Suprapubic skin (tissue), 4 donors: ENCODE results near the gene WDR74. TPM values are rescaled to one million over a fixed set of nuclear protein-coding genes. Genes with fewer than 3 reads are reported as not detected.

Source experiments
- DNase-seq, 2 donors: peaks; one replicate each; pipeline ENCODE4 v3.0.0-alpha.2; 2019; ENCODE audit warnings: low spot score in 2 of 2
- H3K27ac ChIP-seq: fragments of 200-600 bp; sonication (generic); one replicate; pipeline ENCODE4 v1.5.1; 2019
- H3K27me3 ChIP-seq: fragments of 200-600 bp; sonication (generic); one replicate; pipeline ENCODE4 v1.5.1; 2019
- H3K36me3 ChIP-seq: fragments of 200-600 bp; sonication (generic); one replicate; pipeline ENCODE4 v1.5.1; 2019
- H3K4me1 ChIP-seq: fragments of 200-600 bp; sonication (generic); one replicate; pipeline ENCODE4 v1.5.1; 2019
- H3K4me3 ChIP-seq: fragments of 200-600 bp; sonication (generic); one replicate; pipeline ENCODE4 v1.5.1; 2019; ENCODE audit warnings: mild to moderate bottlenecking
- H3K9me3 ChIP-seq: fragments of 200-600 bp; sonication (generic); one replicate; pipeline ENCODE4 v1.5.1; 2019
- CTCF ChIP-seq, 2 donors: fragments of 200-600 bp in 1 of 2; fragments of 450-650 bp in 1 of 2; sonication (generic) in 1 of 2; IDR thresholded peaks; one replicate each; pipeline ENCODE4 v1.5.1; 2016 to 2019; ENCODE audit warnings: antibody characterized with exemption in 2 of 2, mild to moderate bottlenecking in 1 of 2, moderate library complexity in 1 of 2
- EP300 ChIP-seq: sonication (generic); formaldehyde crosslinking; IDR thresholded peaks from one replicate; pipeline ENCODE4 v1.6.1; 2017; ENCODE audit warnings: antibody characterized with exemption
- POLR2A ChIP-seq, 2 donors: fragments of 450-650 bp; IDR thresholded peaks; one replicate each; pipeline ENCODE4 v1.6.1; 2017; ENCODE audit warnings: antibody characterized with exemption in 2 of 2, mild to moderate bottlenecking in 2 of 2, moderate library complexity in 2 of 2
- POLR2AphosphoS5 ChIP-seq, 3 donors: sonication (generic); formaldehyde crosslinking; IDR thresholded peaks; one replicate each; pipeline ENCODE4 v1.6.1; 2017; ENCODE audit warnings: antibody characterized with exemption in 3 of 3
- WGBS: methylation state at CpG from one replicate; pipeline ENCODE4 v1.1.5; 2018; 5-methylcytosine and 5-hydroxymethylcytosine counted together
- total RNA-seq, 4 donors: library from RNA; depleted of rRNA; stranded (reverse); fragments of >200 nt; gene quantifications; one replicate each; pipeline ENCODE4 v1.1.0, GENCODE V29; 2016

WDR74 gene
- total RNA-seq, 4 donors from 2014 or later, result 63.3 to 79.8 (median 70.3) TPM

DNA sequence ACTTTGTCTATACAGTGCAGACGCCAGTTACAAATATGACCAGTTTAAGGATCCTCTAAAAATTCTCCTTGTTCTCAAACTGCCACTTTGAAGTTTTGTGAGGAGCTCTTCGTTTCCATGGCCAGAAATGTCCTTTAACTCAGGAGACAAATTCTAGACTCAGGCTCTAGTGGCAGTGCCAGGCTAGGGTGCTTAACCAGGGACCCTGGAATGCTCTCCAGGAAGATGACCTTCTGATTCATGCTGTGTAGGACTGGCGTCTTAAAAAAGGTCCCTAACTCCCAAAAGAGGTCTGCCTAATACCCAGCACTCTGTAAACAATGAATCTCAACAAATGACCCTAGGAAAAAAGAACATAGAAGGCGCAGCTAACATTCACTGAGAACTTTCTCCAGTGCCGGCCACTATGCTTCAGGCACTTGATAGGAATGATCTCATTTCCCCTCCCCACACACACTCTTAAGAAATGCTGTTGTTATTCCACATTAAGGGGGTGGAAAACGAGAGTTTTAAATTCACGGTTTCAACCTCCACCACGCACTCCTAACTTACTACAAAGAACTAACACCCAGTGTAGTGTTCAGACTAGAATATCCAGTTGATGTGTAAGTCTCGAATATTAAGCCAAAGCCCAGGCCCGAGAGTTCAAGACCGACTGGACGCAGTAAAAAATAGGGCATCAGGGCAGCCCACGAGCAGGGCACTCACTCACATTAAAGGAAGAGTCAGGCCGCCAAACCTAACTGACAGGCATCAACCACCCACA is 34.9 kb downstream of the WDR74 start:
- Histone ChIP-seq H3K4me3 (peak overlapping the region; percentile 90), H3K27ac (peak overlapping the region; percentile 91), H3K4me1 (peaks cover 32% of the 10 kb centered on the region), H3K36me3 (peaks cover 39% of the 10 kb centered on the region), H3K27me3 (no peaks in the 10 kb centered on the region), H3K9me3 (no peaks in the 10 kb centered on the region)
- no peak for TF ChIP-seq EP300
- TF ChIP-seq POLR2A (IDR thresholded peaks at IDR 0.05), result no peak
- TF ChIP-seq POLR2AphosphoS5 (IDR thresholded peaks at IDR 0.05), result no peak
- no peak for TF ChIP-seq CTCF (IDR thresholded peaks at IDR 0.05)
- DNase-seq, result no peak
- 3% methylated on average over 14 of the region's 14 CpGs for WGBS

- TF ChIP-seq EP300 (no peak), POLR2AphosphoS5 (IDR thresholded peaks at IDR 0.05) (no peak), CTCF (IDR thresholded peaks at IDR 0.05) (no peak), POLR2A (IDR thresholded peaks at IDR 0.05) (no peak)
- Histone ChIP-seq H3K27me3 (no peaks in the 10 kb centered on the region), H3K9me3 (no peaks in the 10 kb centered on the region), H3K4me3 (no peak overlapping the region), H3K36me3 (peaks cover 74% of the 10 kb centered on the region), H3K27ac (no peak overlapping the region), H3K4me1 (peaks cover 20% of the 10 kb centered on the region)
- DNase-seq, result no peak
- WGBS, result 86% methylated on average over 4 of the region's 4 CpGs
Observed at GRCh38 chr11:62801071-62801470, 38.3 kb downstream of the WDR74 start.

GRCh38 chr11:62799486-62799885 is 39.9 kb downstream of the WDR74 start:
- no peak overlapping the region for H3K27ac ChIP-seq
- H3K4me3 ChIP-seq, result no peak overlapping the region
- 95% methylated on average over 4 of the region's 10 CpGs for WGBS
- DNase-seq, result no peak
- H3K27me3 ChIP-seq, result no peaks in the 10 kb centered on the region
- peaks cover 15% of the 10 kb centered on the region for H3K4me1 ChIP-seq
- peaks cover 90% of the 10 kb centered on the region for H3K36me3 ChIP-seq
- TF ChIP-seq POLR2A (IDR thresholded peaks at IDR 0.05), result no peak
- TF ChIP-seq CTCF (IDR thresholded peaks at IDR 0.05), result no peak
- TF ChIP-seq EP300, result no peak
- no peak for TF ChIP-seq POLR2AphosphoS5 (IDR thresholded peaks at IDR 0.05)
- H3K9me3 ChIP-seq, result no peaks in the 10 kb centered on the region

GRCh38 chr11:62796281-62796680 is 43.1 kb downstream of the WDR74 start:
- 86% methylated on average over 7 of the region's 7 CpGs for WGBS
- Histone ChIP-seq H3K4me3 (no peak overlapping the region), H3K4me1 (peaks cover 15% of the 10 kb centered on the region), H3K9me3 (no peaks in the 10 kb centered on the region), H3K27me3 (no peaks in the 10 kb centered on the region), H3K36me3 (peaks cover 88% of the 10 kb centered on the region), H3K27ac (no peak overlapping the region)
- DNase-seq, result no peak
- TF ChIP-seq EP300 (no peak), POLR2AphosphoS5 (IDR thresholded peaks at IDR 0.05) (no peak), POLR2A (IDR thresholded peaks at IDR 0.05) (no peak)

- Histone ChIP-seq H3K4me3 (no peak overlapping the region), H3K27ac (no peak overlapping the region), H3K36me3 (peaks cover 75% of the 10 kb centered on the region), H3K27me3 (no peaks in the 10 kb centered on the region), H3K9me3 (no peaks in the 10 kb centered on the region), H3K4me1 (peaks cover 33% of the 10 kb centered on the region)
- TF ChIP-seq CTCF (IDR thresholded peaks at IDR 0.05), result no peak
- TF ChIP-seq POLR2AphosphoS5 (IDR thresholded peaks at IDR 0.05), result no peak
- no peak for TF ChIP-seq EP300
- no peak for TF ChIP-seq POLR2A (IDR thresholded peaks at IDR 0.05)
- no peak for DNase-seq
- 79% methylated on average over 8 of the region's 8 CpGs for WGBS
Observed at GRCh38 chr11:62794201-62794775, 45.1 kb downstream of the WDR74 start.
